Esophagus mucosa (tissue), 1 donor: ENCODE data around the gene PARD6G. TPM values are rescaled to one million over a fixed set of nuclear protein-coding genes. Genes with fewer than 3 reads are reported as not detected.

Source experiments
- ATAC-seq: fragments of 200-7000 bp; cut with Tn5 transposase; one replicate; pipeline ENCODE4 v1.9.1; 2020
- total RNA-seq: library from RNA; stranded (reverse); gene quantifications from one replicate; pipeline ENCODE4 v1.2.4, GENCODE V29; 2023
- donor health status: DM: yes; HTN: yes; CAD: no.

The PARD6G gene
- total RNA-seq, 1 donor from 2014 or later, result 33.8 TPM

DNA sequence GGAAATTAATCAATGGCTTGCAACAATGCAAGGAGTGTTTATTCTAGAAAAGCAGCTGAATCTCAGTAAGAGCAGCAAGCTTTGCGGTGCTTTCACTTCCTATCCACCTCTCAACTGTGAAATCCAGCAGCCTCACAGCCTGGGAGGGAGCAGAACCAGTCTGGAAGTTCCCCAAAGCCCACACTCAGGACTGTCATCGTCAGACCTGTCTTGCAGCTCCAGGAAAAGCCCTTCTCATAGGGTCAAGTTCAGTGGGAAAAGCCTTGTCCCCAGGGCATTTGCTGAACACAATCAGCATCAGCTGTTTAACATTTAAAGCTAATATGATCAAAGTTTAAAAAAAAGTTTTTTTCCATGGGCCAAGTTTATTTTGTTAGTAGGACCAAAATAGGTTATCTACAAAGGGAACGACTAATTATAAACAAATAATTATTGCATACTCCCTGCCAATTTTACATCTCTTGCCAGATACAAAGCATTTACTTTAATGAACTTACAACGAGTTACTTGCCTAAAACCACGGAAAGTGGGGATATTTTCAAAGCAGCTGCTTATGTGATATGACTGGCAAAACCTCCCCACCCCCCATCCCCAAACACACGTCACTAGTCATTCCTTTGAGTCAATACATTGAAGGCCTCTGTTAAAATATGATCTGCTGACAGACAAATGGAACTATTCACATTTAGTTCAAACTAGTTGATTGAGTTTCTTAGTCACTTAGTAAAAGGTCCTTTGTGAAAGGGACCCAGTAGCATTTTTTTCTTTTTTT is 36.8 kb downstream of the PARD6G start:
- peak; percentile 90 for ATAC-seq

DNA sequence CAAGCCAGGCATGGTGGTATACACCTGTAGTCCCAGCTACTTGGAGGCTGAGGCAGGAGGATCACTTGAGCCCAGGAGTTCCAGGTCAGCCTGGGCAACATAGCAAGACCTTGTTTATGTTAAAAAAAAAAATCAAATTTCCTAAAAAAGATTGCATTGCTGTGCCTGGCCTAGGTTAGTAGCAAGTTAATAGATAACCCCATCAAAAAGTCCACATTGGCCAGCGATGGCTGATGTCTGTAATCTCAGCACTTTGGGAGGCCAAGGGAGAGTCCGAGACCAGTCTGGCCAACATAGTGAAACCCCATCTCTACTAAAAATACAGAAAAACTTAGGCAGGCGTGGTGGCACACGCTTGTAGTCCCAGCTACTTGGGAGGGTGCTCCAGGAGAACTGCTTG is 38.7 kb downstream of the PARD6G start:
- ATAC-seq, result no peak

DNA sequence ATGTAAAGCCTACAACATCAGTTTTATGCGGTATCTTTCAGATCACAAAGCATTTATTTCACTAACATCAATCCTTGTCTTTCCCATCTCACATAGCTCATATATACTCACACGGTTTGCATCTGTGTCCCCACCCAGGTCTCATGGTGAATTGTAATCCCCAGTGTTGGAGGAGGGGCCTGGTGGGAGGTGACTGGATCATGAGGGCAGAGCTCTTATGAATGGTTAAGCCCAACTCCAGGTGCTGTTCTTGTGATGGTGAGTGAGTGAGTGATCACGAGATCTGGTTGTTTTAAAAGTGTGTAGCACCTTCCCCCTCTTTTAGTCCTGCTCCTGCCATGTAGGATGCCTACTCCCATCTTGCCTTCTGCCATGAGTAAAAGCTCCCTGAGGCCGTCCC is 42.0 kb downstream of the PARD6G start:
- no peak for ATAC-seq

DNA sequence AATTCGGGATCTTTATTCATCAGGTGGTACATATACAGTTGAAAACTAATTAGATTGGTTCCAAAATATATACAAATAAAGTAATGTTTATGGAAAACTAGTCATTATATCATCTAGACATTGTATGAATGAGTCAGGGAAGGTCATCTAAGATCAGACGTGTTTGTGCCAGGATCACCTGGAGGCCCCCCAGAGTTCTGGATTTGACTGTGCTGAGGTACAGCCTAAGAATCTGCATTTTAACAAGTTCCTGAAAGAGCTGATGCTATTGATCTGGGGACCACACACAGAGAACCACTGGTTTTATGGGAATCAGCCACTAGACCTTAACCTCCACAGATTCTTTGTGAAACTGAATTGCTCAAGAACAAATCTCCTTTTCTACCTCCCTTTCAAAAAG is 43.2 kb downstream of the PARD6G start:
- ATAC-seq, result no peak

DNA sequence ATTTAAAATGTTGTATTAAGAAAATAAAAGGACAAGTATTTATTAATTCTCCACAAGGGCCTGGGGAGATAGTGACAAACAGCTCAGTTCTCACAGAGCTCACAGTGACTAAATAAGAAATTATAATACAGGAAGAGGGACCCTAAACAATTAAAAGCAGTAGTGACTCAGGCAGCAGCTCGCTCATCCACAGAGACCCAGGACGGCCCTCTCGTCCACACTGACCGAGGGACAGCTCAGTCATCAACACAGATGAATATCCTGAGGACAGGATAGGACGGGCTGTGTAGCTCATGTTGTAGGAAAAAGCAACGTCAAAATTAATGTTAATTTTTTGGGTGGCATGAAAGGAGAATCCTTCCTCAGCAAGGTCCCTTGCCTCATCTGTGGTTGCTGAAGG is 44.1 kb downstream of the PARD6G start:
- ATAC-seq, result no peak

DNA sequence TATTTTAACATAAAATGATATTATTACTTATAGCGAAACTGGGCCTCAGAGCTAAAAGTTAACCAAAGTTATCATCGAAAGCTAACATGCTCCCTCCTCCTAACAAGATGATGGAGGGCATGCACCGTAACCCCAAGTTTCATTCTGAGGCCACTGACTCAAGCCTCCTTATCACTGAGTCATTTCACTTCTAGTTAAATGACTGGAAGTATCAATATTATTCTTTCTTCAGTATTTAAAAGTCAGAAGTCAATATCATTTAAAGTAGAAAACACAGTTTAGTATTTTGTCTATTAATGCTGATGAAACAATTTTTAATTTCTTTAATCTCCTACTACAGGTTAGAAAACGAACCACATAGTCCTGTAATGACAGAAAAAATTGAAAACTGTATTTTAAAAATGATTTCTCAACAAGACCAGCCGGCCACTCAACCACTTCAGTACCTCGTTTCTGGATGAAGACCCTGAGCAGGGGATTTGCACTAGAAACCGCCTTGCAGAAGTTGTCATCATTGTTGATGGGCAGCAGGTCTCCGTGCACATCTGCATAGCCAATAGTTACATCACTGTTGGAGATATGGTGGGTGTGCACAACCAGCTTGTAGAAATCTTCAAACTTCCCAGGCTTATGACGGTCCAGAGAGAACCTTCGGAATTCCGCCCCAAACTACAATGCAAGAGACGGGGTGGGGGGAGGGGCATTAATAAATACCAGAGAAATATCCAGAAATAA is 44.9 kb downstream of the PARD6G start:
- no peak for ATAC-seq

DNA sequence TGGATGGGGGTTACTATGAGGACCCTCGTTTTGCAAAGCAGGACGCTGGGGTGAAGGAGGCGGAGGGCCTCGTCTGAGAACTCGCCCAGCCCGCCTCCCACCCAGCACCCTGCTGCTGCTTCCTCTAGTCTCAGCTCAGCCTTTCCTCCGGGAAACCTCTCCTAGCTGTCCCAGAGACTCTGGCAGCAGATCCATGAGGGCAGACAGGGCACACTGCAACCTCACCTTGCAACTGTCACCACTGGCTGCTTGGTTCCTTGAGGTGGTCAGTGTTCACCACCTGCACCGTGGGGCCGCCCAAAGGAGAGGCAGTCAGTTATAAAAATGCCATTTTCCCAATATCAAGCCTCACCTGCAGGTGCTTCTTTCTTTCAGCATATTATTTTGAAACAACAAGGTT is 45.6 kb downstream of the PARD6G start:
- no peak for ATAC-seq

DNA sequence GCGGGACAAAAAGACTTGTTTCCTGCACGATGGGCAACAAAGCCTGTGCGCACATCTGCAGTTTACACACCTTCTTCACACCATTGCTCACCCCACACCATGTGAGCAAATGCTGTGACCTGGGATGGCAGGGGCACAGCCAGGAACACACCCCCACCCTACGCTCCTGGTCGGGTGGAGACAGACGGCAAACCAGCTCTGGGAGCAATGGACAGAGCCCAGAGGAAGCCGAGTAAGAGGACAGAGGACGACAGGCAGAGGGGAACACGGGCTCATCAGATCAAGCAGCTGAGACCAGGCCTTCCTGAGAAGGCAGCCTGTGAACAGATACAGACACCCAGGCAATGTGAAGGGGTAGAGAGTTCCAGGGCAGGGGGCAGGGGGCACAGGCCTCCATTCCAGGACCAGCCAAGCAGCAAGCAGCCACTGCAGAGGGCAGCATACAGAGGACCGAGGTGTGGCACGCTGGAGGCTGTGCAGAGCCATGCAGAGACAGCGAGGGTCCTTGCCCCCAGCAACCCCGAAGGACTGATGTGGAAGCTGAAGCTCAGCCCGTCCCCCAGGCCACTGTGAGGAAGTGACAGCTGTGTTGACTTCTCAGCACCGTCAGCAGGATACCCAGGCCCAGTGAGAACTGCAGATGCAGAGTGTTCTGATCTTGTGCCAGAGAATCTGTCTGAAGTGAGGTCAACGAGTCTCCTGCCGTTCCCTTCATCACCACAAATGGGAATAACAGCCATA is 46.2 kb downstream of the PARD6G start:
- ATAC-seq, result no peak

- ATAC-seq, result no peak
Observed at GRCh38 chr18:80200171-80200931, 47.0 kb downstream of the PARD6G start.

- no peak for ATAC-seq
Observed at GRCh38 chr18:80198994-80199748, 48.1 kb downstream of the PARD6G start.

DNA sequence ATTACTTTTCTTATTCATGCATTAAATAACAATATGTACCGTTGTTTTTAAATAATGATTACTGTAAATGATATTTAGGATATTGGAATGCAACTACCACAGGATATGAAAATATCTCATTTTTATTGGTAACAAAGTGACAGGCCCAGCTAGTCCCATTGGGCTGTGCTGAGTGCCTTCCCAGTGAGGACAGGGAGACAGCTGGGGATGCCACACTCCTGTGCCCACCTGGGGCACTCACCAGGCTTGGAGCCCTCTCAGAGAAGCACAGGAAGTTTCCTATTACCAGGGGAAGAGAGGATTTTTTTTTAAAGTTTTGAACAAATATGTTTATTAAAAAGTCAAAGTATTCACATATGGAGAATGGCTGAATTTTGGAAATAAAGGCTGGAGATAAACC is 48.9 kb downstream of the PARD6G start:
- ATAC-seq, result no peak

DNA sequence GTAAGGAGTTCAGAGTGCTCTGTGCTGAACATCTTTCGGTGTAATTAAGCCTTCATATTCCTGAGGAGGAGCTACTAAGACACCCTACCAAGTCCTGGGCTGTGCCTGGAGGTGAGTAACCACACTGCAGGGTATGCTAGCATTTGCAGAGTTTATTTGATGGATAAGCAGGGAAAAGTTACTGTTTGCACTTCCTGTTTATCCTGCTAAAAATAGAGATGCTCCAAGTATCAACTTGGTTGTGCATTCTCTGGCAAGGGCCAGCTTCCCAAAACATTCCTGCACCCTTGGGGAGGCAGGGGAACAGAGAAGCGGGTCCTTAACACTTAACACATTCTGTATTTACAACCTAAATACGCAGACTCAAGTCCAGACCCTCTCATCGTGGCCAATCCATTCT is 49.8 kb downstream of the PARD6G start:
- ATAC-seq, result no peak

- ATAC-seq, result peak; percentile 72
Observed at GRCh38 chr18:80196528-80197320, 50.6 kb downstream of the PARD6G start.

- no peak for ATAC-seq
Observed at GRCh38 chr18:80194874-80195570, 52.3 kb downstream of the PARD6G start.

- no peak for ATAC-seq
Observed at GRCh38 chr18:80193701-80194100, 53.6 kb downstream of the PARD6G start.

DNA sequence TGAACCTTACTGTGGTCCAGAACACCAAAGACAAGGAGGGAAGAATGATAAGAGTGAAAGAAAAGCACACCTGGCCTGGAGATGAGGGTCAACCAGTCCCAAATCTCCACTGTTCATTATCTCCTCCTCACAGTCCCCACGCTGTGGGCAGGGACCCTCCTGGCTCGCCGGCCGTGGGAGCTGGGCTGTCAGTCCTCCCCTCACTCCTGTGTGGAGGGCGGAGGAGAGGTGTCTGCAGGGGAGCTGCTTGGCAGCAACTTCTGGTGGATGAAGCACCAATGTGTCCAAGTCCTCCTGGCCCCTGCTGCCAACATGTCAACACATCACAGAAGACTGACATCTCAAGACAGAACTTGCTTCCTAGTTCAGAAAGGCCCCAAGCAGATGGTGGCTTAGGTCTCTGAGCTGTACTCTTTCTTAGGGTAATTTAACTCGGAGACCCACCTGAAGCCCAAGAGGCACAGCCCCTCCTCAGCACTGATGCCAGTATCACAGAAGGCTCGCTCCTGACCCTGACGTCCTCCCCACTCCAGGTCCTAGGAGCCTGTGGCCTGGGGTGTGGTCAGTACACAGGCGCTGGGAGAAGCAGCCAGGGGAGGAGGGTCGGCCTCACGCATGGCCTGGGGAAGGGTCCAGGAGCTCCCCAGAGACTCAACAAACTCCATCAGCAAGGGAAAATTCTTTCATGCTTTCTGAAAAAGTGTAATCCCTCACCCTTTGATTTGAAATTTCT is 54.5 kb downstream of the PARD6G start:
- no peak for ATAC-seq

GRCh38 chr18:80191907-80192652 is 55.2 kb downstream of the PARD6G start:
- ATAC-seq, result no peak

DNA sequence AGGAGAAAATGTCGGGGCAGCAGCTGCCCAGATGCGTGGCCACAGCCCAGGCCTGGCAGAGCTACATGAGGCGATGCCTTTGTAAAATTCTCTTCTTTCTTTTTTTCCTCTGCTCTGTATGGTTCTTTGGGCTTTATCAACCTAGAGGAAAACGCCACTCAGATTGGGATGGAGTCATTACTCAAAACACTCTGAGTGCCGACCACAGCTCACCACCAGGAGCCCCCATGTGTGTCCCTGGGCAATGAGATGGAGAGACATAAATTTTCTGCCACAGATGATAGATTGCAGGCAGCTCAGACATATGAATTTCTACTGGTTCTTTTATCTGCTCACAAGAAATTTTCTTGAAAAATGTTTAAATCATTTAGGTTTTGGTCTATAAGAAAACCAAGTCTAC is 56.0 kb downstream of the PARD6G start:
- ATAC-seq, result no peak

DNA sequence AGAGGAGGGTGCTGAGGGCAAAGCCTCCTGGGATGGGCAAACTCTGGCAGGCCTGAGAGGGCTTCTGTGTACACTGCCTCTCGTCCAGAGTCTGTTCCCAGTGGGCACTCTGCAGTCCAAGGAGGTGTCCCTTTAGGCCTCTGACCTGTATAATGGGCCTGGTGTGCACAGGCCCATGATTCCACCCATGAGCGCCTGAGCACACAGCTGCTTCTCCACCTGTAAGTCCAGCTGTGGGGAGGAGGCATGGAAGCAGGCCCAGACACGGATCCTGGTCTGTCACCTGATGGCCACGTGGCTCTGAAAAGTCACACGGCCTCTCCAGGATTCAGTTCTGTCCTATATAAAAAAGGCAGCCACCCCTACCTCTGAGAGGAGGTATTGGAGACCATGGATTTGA is 57.0 kb downstream of the PARD6G start:
- peak; percentile 32 for ATAC-seq
